HEK293 (cell line): Measurements from ENCODE around the gene CCNYL1.

Source experiments
- KLF10 ChIP-seq: fragments of 450-650 bp; IDR thresholded peaks from 2 replicates; pipeline ENCODE4 v1.5.1; 2018; ENCODE audit warnings: missing biosample characterization, mild to moderate bottlenecking, missing genetic modification characterization
- MYNN ChIP-seq: fragments of 450-650 bp; formaldehyde crosslinking; IDR thresholded peaks from 2 replicates; pipeline ENCODE4 v1.5.1; 2016; ENCODE audit warnings: missing biosample characterization, missing genetic modification characterization, borderline replicate concordance
- YY1 ChIP-seq: fragments of 450-650 bp; formaldehyde crosslinking; IDR thresholded peaks from 2 replicates; pipeline ENCODE4 v1.5.1; 2018; ENCODE audit warnings: missing biosample characterization, missing genetic modification characterization
- ZBTB1 ChIP-seq: fragments of 450-650 bp; formaldehyde crosslinking; IDR thresholded peaks from 2 replicates; pipeline ENCODE4 v1.5.1; 2016; ENCODE audit warnings: missing biosample characterization, missing genetic modification characterization
- TF ChIP-seq, protein P1 (sequence below): fragments of 450-650 bp; formaldehyde crosslinking; IDR thresholded peaks from 2 replicates; pipeline ENCODE4 v1.5.1; 2016; ENCODE audit warnings: missing biosample characterization, missing genetic modification characterization
- TF ChIP-seq, protein P2 (sequence below): fragments of 450-650 bp; formaldehyde crosslinking; IDR thresholded peaks from 2 replicates; pipeline ENCODE4 v1.5.1; 2016; ENCODE audit warnings: missing biosample characterization, missing genetic modification characterization
- TF ChIP-seq, protein P3 (sequence below): fragments of 450-650 bp; formaldehyde crosslinking; IDR thresholded peaks from 2 replicates; pipeline ENCODE4 v1.5.1; 2016; ENCODE audit warnings: missing biosample characterization, missing genetic modification characterization
- TF ChIP-seq, protein P4 (sequence below): fragments of 450-650 bp; formaldehyde crosslinking; IDR thresholded peaks from 2 replicates; pipeline ENCODE4 v1.5.1; 2016; ENCODE audit warnings: missing biosample characterization, missing genetic modification characterization

DNA sequence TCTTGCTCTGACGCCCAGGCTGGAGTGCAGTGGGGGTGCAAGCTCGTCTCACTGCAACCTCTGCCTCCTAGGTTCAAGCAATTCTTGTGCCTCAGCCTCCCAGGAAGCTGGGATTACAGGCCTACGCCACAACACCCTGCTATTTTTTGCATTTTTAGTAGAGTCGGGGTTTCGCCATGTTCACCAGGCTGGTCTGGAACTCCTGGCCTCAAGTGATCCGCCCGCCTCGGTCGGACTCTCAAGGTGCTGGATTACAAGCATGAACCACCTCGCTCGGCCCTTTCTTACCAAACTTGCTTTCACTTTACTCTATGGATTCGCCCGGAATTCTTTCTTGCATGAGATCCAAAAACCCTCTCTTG, 61.4 kb downstream of the CCNYL1 start:
- TF ChIP-seq, protein P1, sequence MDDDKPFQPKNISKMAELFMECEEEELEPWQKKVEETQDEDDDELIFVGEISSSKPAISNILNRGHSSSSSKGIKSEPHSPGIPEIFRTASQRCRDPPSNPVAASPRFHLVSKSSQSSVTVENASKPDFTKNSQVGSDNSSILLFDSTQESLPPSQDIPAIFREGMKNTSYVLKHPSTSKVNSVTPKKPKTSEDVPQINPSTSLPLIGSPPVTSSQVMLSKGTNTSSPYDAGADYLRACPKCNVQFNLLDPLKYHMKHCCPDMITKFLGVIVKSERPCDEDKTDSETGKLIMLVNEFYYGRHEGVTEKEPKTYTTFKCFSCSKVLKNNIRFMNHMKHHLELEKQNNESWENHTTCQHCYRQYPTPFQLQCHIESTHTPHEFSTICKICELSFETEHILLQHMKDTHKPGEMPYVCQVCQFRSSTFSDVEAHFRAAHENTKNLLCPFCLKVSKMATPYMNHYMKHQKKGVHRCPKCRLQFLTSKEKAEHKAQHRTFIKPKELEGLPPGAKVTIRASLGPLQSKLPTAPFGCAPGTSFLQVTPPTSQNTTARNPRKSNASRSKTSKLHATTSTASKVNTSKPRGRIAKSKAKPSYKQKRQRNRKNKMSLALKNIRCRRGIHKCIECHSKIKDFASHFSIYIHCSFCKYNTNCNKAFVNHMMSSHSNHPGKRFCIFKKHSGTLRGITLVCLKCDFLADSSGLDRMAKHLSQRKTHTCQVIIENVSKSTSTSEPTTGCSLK (tag by site-specific recombination): no peak
- TF ChIP-seq MYNN (tag by site-specific recombination): no peak
- TF ChIP-seq, protein P2, sequence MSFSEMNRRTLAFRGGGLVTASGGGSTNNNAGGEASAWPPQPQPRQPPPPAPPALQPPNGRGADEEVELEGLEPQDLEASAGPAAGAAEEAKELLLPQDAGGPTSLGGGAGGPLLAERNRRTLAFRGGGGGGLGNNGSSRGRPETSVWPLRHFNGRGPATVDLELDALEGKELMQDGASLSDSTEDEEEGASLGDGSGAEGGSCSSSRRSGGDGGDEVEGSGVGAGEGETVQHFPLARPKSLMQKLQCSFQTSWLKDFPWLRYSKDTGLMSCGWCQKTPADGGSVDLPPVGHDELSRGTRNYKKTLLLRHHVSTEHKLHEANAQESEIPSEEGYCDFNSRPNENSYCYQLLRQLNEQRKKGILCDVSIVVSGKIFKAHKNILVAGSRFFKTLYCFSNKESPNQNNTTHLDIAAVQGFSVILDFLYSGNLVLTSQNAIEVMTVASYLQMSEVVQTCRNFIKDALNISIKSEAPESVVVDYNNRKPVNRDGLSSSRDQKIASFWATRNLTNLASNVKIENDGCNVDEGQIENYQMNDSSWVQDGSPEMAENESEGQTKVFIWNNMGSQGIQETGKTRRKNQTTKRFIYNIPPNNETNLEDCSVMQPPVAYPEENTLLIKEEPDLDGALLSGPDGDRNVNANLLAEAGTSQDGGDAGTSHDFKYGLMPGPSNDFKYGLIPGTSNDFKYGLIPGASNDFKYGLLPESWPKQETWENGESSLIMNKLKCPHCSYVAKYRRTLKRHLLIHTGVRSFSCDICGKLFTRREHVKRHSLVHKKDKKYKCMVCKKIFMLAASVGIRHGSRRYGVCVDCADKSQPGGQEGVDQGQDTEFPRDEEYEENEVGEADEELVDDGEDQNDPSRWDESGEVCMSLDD (tag by site-specific recombination): no peak
- TF ChIP-seq, protein P3, sequence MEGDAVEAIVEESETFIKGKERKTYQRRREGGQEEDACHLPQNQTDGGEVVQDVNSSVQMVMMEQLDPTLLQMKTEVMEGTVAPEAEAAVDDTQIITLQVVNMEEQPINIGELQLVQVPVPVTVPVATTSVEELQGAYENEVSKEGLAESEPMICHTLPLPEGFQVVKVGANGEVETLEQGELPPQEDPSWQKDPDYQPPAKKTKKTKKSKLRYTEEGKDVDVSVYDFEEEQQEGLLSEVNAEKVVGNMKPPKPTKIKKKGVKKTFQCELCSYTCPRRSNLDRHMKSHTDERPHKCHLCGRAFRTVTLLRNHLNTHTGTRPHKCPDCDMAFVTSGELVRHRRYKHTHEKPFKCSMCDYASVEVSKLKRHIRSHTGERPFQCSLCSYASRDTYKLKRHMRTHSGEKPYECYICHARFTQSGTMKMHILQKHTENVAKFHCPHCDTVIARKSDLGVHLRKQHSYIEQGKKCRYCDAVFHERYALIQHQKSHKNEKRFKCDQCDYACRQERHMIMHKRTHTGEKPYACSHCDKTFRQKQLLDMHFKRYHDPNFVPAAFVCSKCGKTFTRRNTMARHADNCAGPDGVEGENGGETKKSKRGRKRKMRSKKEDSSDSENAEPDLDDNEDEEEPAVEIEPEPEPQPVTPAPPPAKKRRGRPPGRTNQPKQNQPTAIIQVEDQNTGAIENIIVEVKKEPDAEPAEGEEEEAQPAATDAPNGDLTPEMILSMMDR (tag by site-specific recombination): no peak
- TF ChIP-seq YY1: no peak
- TF ChIP-seq ZBTB1 (tag by site-specific recombination): no peak
- TF ChIP-seq, protein P4, sequence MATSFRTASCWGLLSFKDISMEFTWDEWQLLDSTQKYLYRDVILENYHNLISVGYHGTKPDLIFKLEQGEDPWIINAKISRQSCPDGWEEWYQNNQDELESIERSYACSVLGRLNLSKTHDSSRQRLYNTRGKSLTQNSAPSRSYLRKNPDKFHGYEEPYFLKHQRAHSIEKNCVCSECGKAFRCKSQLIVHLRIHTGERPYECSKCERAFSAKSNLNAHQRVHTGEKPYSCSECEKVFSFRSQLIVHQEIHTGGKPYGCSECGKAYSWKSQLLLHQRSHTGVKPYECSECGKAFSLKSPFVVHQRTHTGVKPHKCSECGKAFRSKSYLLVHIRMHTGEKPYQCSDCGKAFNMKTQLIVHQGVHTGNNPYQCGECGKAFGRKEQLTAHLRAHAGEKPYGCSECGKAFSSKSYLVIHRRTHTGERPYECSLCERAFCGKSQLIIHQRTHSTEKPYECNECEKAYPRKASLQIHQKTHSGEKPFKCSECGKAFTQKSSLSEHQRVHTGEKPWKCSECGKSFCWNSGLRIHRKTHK (tag by site-specific recombination): no peak
- TF ChIP-seq KLF10 (tag by site-specific recombination): no peak
